PFSK-1 (cell line): ENCODE measurements around the gene ANAPC1.

Experiments used
- FOXP2 ChIP-seq: optimal IDR thresholded peaks from 2 replicates; pipeline ENCODE3; 2011; ENCODE audit warnings: borderline replicate concordance, control low read depth, inconsistent platforms; ENCODE audit not compliant: insufficient read depth; ENCODE audit errors: extremely low read length, extremely low read depth
- POLR2AphosphoS5 ChIP-seq: IDR thresholded peaks from 2 replicates; pipeline ENCODE4 v1.6.1; 2012; ENCODE audit warnings: low read depth, mild to moderate bottlenecking, control low read depth, low read length, moderate library complexity

DNA sequence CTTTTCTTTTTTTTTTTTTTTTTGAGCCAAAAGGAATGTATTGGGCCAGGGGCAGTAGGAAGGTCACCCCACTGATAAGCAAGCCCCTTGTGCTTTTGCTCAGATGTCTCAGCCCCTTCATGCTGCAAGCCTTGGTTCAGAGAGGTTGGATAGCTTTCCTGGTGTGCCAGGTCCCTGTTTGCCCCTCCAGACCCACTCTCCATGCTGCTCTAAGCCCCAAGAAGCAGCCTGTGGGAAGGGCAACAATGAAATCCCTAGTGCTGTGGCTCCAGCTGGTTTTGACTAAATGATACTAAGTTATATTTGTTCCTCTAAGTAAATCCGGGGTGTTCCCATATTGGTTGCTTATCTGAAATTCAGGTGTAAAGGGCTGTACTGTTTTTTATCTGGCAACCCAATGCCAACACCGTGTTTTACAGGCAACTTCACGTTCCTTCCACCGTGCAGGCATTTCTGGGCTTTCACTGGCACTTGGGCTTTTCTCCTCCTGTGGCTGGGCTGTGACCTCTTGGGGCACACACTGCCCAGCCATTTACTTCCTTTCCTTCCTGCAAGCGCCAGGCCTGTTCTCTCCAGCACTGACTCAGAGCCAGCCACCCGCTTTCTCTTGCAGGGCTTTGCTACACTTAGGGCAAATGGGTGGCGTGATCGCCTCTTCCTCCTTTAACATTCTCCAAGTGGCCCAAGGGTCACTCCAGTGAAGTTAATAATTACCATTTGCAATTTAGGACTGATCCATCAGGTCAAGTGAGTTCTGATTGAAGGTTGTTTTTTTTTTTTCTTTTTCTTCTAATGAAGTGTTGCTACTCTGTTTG lies 36.0 kb upstream of the ANAPC1 start:
- TF ChIP-seq POLR2AphosphoS5, result no peak
- no peak for TF ChIP-seq FOXP2
